Spleen (tissue), 11 donors: Measurements from ENCODE around the gene RPP21. TPM values are rescaled to one million over a fixed set of nuclear protein-coding genes. Genes with fewer than 3 reads are reported as not detected.

Experiments
- DNase-seq: peaks from one replicate; pipeline ENCODE4 v3.0.0-alpha.2; 2020
- H3K27ac ChIP-seq, 8 donors: fragments of 200-600 bp; sonication (generic) in 7 of 8; 1 replicate in 4 of 8; 2 replicates in 4 of 8; pipeline versions ENCODE4 v1.5.0 to v1.8.0; 2016 to 2021; ENCODE audit warnings: inconsistent platforms in 4 of 8, mild to moderate bottlenecking in 4 of 8, moderate library complexity in 1 of 8
- H3K27me3 ChIP-seq, 7 donors: fragments of 200-600 bp; sonication (generic) in 6 of 7; replicated peaks in 1 of 7; 1 replicate in 4 of 7; 2 replicates in 3 of 7; pipeline versions ENCODE4 v1.5.0 to v1.8.0; 2016 to 2021; ENCODE audit warnings: inconsistent platforms in 3 of 7, mild to moderate bottlenecking in 1 of 7
- H3K36me3 ChIP-seq, 6 donors: fragments of 200-600 bp; sonication (generic) in 5 of 6; 1 replicate in 4 of 6; 2 replicates in 2 of 6; pipeline versions ENCODE4 v1.5.0 to v1.8.0; 2016 to 2021; ENCODE audit warnings: inconsistent platforms in 2 of 6
- H3K4me1 ChIP-seq, 6 donors: fragments of 200-600 bp; sonication (generic) in 5 of 6; 1 replicate in 3 of 6; 2 replicates in 3 of 6; pipeline versions ENCODE4 v1.5.0 to v1.8.0; 2016 to 2021; ENCODE audit warnings: inconsistent platforms in 3 of 6
- H3K4me3 ChIP-seq, 8 donors: fragments of 200-600 bp; sonication (generic) in 7 of 8; 1 replicate in 4 of 8; 2 replicates in 4 of 8; pipeline versions ENCODE4 v1.5.0 to v1.8.0; 2016 to 2021; ENCODE audit warnings: inconsistent platforms in 4 of 8, mild to moderate bottlenecking in 4 of 8, moderate library complexity in 2 of 8
- H3K9me3 ChIP-seq, 8 donors: fragments of 200-600 bp; sonication (generic) in 7 of 8; 1 replicate in 4 of 8; 2 replicates in 4 of 8; pipeline versions ENCODE4 v1.5.0 to v1.8.0; 2016 to 2021; ENCODE audit warnings: inconsistent platforms in 4 of 8
- CTCF ChIP-seq, 11 experiments: fragments of 200-600 bp in 7 of 11; fragments of 450-650 bp in 4 of 11; sonication (generic) in 4 of 11; IDR thresholded peaks in 8 of 11; conservative IDR thresholded peaks in 3 of 11; 1 replicate in 7 of 11; 2 replicates in 4 of 11; pipeline versions ENCODE4 v1.4.0 to v1.8.0; 2016 to 2021; ENCODE audit warnings: antibody characterized with exemption in 11 of 11, inconsistent platforms in 4 of 11, mild to moderate bottlenecking in 1 of 11
- POLR2A ChIP-seq, 3 donors: fragments of 450-650 bp; IDR thresholded peaks; one replicate each; pipeline ENCODE4 v1.5.1; 2017; ENCODE audit warnings: antibody characterized with exemption in 3 of 3, mild to moderate bottlenecking in 1 of 3
- POLR2AphosphoS5 ChIP-seq, 3 donors: sonication (generic); formaldehyde crosslinking; IDR thresholded peaks; one replicate each; pipeline ENCODE4 v1.5.1; 2017; ENCODE audit warnings: antibody characterized with exemption in 3 of 3
- WGBS, 5 donors: extraction: QIAGEN DNeasy Blood & Tissue Kit in 3 of 5; methylation state at CpG; one replicate each; pipeline versions ENCODE4 v1.1.5 to v1.1.7; 2013 to 2018; 5-methylcytosine and 5-hydroxymethylcytosine counted together
- intact Hi-C: fragments of 100-400 bp; cut with DNase I; formaldehyde crosslinking; loops from one replicate; pipeline ENCODE4 v1.15.0; 2023; ENCODE audit warnings: low total_unique reads
- polyA plus RNA-seq, 3 donors: library from polyadenylated mRNA; stranded (reverse); fragments of 200-250 nt; gene quantifications; one replicate each; pipeline ENCODE4 v1.2.1, GENCODE V29; 2013
- small RNA-seq, 4 donors: library from RNA; depleted of rRNA; stranded (forward); fragments of <200 nt; gene quantifications; one replicate each; pipeline ENCODE3, GENCODE V24; 2016
- total RNA-seq, 7 donors: library from RNA; depleted of rRNA in 3 of 7; stranded (reverse); fragments of >200 nt in 3 of 7; fragmentation: NEBNext Ultra II Directional in 4 of 7; extraction: Animal tissue kit (Norgen Biotek cat#: 25700) in 4 of 7; gene quantifications; one replicate each; pipeline versions ENCODE4 v1.1.0 to v1.2.1, GENCODE V29; 2016 to 2021
- donor health status: healthy with polysubstance abuse.
- donor health status: DM: no; HTN: no; CAD: no; lungs with moderate emphysema.
- donor health status: DM: no; HTN: no; CAD: no.
- donor health status: Bipolar disorder and iron deficiency.
- donor health status: healthy.
- donor health status: DM: no; HTN: no; CAD: no.
- donor health status: DM: yes; HTN: yes; CAD: no.

RPP21 gene
- total and polyA plus RNA-seq, 10 donors: 24.3 to 87.8 (median 42.5) TPM

- Histone ChIP-seq H3K27me3 (peaks cover 0 to 95% (median 4%) of the 10 kb centered on the region in 7 donors), H3K4me3 (no peak overlapping the region), H3K27ac (no peak overlapping the region), H3K36me3 (no peaks in the 10 kb centered on the region), H3K4me1 (no peaks in the 10 kb centered on the region), H3K9me3 (no peaks in the 10 kb centered on the region)
- TF ChIP-seq POLR2A (IDR thresholded peaks at IDR 0.05) (no peak), POLR2AphosphoS5 (IDR thresholded peaks at IDR 0.05) (no peak), CTCF (IDR thresholded peaks at IDR 0.05 in 8 of 11, conservative IDR thresholded peaks at IDR 0.05 in 3 of 11) (no peak)
- WGBS, 5 donors: 26 to 37% (median 32%) methylated on average over 3 of the region's 3 CpGs
- DNase-seq: no peak
- intact Hi-C loops: no loop called here
These were observed 41.2 kb downstream of the RPP21 start for GRCh38 chr6:30386166-30386565.

- no peaks in the 10 kb centered on the region for H3K4me1 ChIP-seq
- DNase-seq: no peak
- no peak overlapping the region for H3K27ac ChIP-seq
- intact Hi-C loops: no loop called here
- no peak for TF ChIP-seq POLR2A (IDR thresholded peaks at IDR 0.05)
- no peak for TF ChIP-seq POLR2AphosphoS5 (IDR thresholded peaks at IDR 0.05)
- no peak for TF ChIP-seq CTCF (IDR thresholded peaks at IDR 0.05 in 8 of 11, conservative IDR thresholded peaks at IDR 0.05 in 3 of 11)
- no peak overlapping the region for H3K4me3 ChIP-seq
- H3K27me3 ChIP-seq: peaks cover 0 to 88% (median 11%) of the 10 kb centered on the region in 7 donors
- no peaks in the 10 kb centered on the region for H3K36me3 ChIP-seq
- no peaks in the 10 kb centered on the region for H3K9me3 ChIP-seq
- 53 to 64% (median 61%) methylated on average over 3 of the region's 3 CpGs for WGBS, 5 donors
These were observed 46.3 kb downstream of the RPP21 start for GRCh38 chr6:30391240-30391639.

GRCh38 chr6:30394139-30394538 lies 49.2 kb downstream of the RPP21 start:
- intact Hi-C loops: no loop called here
- Histone ChIP-seq H3K36me3 (no peaks in the 10 kb centered on the region), H3K4me1 (peaks cover 0 to 8% (median 6%) of the 10 kb centered on the region in 6 donors), H3K9me3 (no peaks in the 10 kb centered on the region), H3K4me3 (no peak overlapping the region), H3K27me3 (peaks cover 0 to 78% (median 11%) of the 10 kb centered on the region in 7 donors), H3K27ac (no peak overlapping the region)
- DNase-seq: no peak
- WGBS, 5 donors: 24 to 44% (median 30%) methylated on average over 5 of the region's 5 CpGs
- TF ChIP-seq POLR2AphosphoS5 (IDR thresholded peaks at IDR 0.05) (no peak), CTCF (IDR thresholded peaks at IDR 0.05 in 8 of 11, conservative IDR thresholded peaks at IDR 0.05 in 3 of 11) (no peak), POLR2A (IDR thresholded peaks at IDR 0.05) (no peak)

Small RNA genes within 50 kb of the gene (small RNA-seq; reads per million reads assigned to genes)
- gene HLA-N: 0 reads per million in 4 donors

Other genes with a start within 250 kb of the RPP21 start
- gene TRIM31, start 232.1 kb upstream of the RPP21 start, total RNA-seq: not detected
- under 1 TPM in 2 of 3 donors, not detected in 1; 0.09 to 0.14 TPM for gene TRIM31, start 232.1 kb upstream of the RPP21 start, polyA plus RNA-seq
- gene TRIM40, start 209.0 kb upstream of the RPP21 start, total RNA-seq: 1 to 10 TPM in 1 of 7 donors, under 1 TPM in 2, not detected in 4; 0.20 to 1.0 (median 0.29) TPM
- gene TRIM40, start 209.0 kb upstream of the RPP21 start, polyA plus RNA-seq: not detected
- 1 to 10 TPM in 4 of 7 donors, under 1 TPM in 3; 0.15 to 4.9 (median 1.2) TPM for gene TRIM10, start 183.9 kb upstream of the RPP21 start, total RNA-seq
- gene TRIM10, start 183.9 kb upstream of the RPP21 start, polyA plus RNA-seq: under 1 TPM in 1 of 3 donors, not detected in 2; 0.06 TPM
- under 1 TPM in 1 of 7 donors, not detected in 6; 0.29 TPM for gene TRIM15, start 181.6 kb upstream of the RPP21 start, total RNA-seq
- under 1 TPM in 1 of 3 donors, not detected in 2; 0.13 TPM for gene TRIM15, start 181.6 kb upstream of the RPP21 start, polyA plus RNA-seq
- gene TRIM26, start 131.8 kb upstream of the RPP21 start, total RNA-seq: 10 to 100 TPM; 44.6 to 64.3 (median 50.2) TPM
- gene TRIM26, start 131.8 kb upstream of the RPP21 start, polyA plus RNA-seq: 10 to 100 TPM; 22.6 to 48.0 (median 25.4) TPM
- gene TRIM39, start 18.2 kb upstream of the RPP21 start, total RNA-seq: 10 to 100 TPM; 15.7 to 24.5 (median 18.7) TPM
- gene TRIM39, start 18.2 kb upstream of the RPP21 start, polyA plus RNA-seq: 10 to 100 TPM in 2 of 3 donors, 1 to 10 TPM in 1; 6.9 to 12.1 (median 11.7) TPM
- 1,000 to 10,000 TPM; 1,072 to 2,111 (median 1,510) TPM for gene HLA-E, start 144.4 kb downstream of the RPP21 start, total RNA-seq
- 100 to 1,000 TPM; 514 to 675 (median 646) TPM for gene HLA-E, start 144.4 kb downstream of the RPP21 start, polyA plus RNA-seq
- gene GNL1, start 211.3 kb downstream of the RPP21 start, total RNA-seq: 10 to 100 TPM; 28.0 to 84.6 (median 56.7) TPM
- 10 to 100 TPM; 40.3 to 55.6 (median 45.6) TPM for gene GNL1, start 211.3 kb downstream of the RPP21 start, polyA plus RNA-seq
- 10 to 100 TPM in 6 of 7 donors, 1 to 10 TPM in 1; 8.1 to 19.6 (median 12.9) TPM for gene PRR3, start 212.1 kb downstream of the RPP21 start, total RNA-seq
- 10 to 100 TPM; 11.5 to 15.6 (median 12.9) TPM for gene PRR3, start 212.1 kb downstream of the RPP21 start, polyA plus RNA-seq
- gene ABCF1, start 226.3 kb downstream of the RPP21 start, total RNA-seq: 10 to 100 TPM; 30.7 to 53.5 (median 34.5) TPM
- gene ABCF1, start 226.3 kb downstream of the RPP21 start, polyA plus RNA-seq: 10 to 100 TPM; 12.8 to 27.7 (median 14.5) TPM